Prostate gland (tissue), 2 donors: ENCODE results near the gene GLP2R. TPM values are rescaled to one million over a fixed set of nuclear protein-coding genes. Genes with fewer than 3 reads are reported as not detected.

Experiments
- DNase-seq: peaks from one replicate; pipeline ENCODE4 v3.0.0-alpha.2; 2019; ENCODE audit warnings: low spot score
- H3K27ac ChIP-seq, 2 donors: fragments of 200-600 bp; sonication (generic); 2 replicates each; pipeline ENCODE4 v1.5.1; 2017 to 2019
- H3K27me3 ChIP-seq: fragments of 200-600 bp; sonication (generic); replicated peaks from 2 replicates; pipeline ENCODE4 v1.5.1; 2019; ENCODE audit not compliant: insufficient read depth
- H3K36me3 ChIP-seq, 2 donors: fragments of 200-600 bp; sonication (generic); 1 replicate in 1 of 2; 2 replicates in 1 of 2; pipeline versions ENCODE4 v1.5.1 to v1.8.1; 2017 to 2019
- H3K4me1 ChIP-seq: fragments of 200-600 bp; sonication (generic); replicated peaks from 2 replicates; pipeline ENCODE4 v1.5.1; 2019
- H3K4me3 ChIP-seq, 2 donors: fragments of 200-600 bp; sonication (generic); 2 replicates each; pipeline ENCODE4 v1.5.1; 2017 to 2019
- H3K9me3 ChIP-seq: fragments of 200-600 bp; sonication (generic); 2 replicates; pipeline ENCODE4 v1.5.1; 2017
- CTCF ChIP-seq, 4 experiments: fragments of 200-600 bp in 2 of 4; fragments of 450-650 bp in 2 of 4; sonication (generic) in 2 of 4; IDR thresholded peaks; 1 replicate in 3 of 4; 2 replicates in 1 of 4; pipeline ENCODE4 v1.5.1; 2016 to 2019; ENCODE audit warnings: antibody characterized with exemption in 4 of 4, mild to moderate bottlenecking in 2 of 4, moderate library complexity in 2 of 4
- POLR2A ChIP-seq: fragments of 450-650 bp; IDR thresholded peaks from one replicate; pipeline ENCODE4 v1.6.1; 2016; ENCODE audit warnings: antibody characterized with exemption, mild to moderate bottlenecking
- POLR2AphosphoS5 ChIP-seq: sonication (generic); formaldehyde crosslinking; IDR thresholded peaks from one replicate; pipeline ENCODE4 v1.6.1; 2017; ENCODE audit warnings: antibody characterized with exemption
- WGBS: methylation state at CpG from one replicate; pipeline ENCODE4 v1.1.5; 2018; 5-methylcytosine and 5-hydroxymethylcytosine counted together
- intact Hi-C: fragments of 100-400 bp; cut with DNase I; formaldehyde crosslinking; loops from one replicate; pipeline ENCODE4 v1.14.2; 2022
- total RNA-seq, 2 donors: library from RNA; depleted of rRNA; stranded (reverse); fragments of >200 nt; gene quantifications; one replicate each; pipeline ENCODE4 v1.1.0, GENCODE V29; 2016

The GLP2R gene
- total RNA-seq, 2 donors from 2014 or later, result 0.34 to 1.5 TPM

GRCh38 chr17:9805769-9806168 lies 20.0 kb upstream of the GLP2R start:
- H3K36me3 ChIP-seq, result no peaks in the 10 kb centered on the region
- intact Hi-C loops, result no loop called here
- no peak for TF ChIP-seq POLR2AphosphoS5
- TF ChIP-seq POLR2A, result no peak
- no peak for TF ChIP-seq CTCF (IDR thresholded peaks at IDR 0.05)
- 47% methylated on average over 4 of the region's 4 CpGs for WGBS
- H3K27ac ChIP-seq, result no peak overlapping the region
- no peaks in the 10 kb centered on the region for H3K9me3 ChIP-seq
- H3K4me1 ChIP-seq, result no peaks in the 10 kb centered on the region
- H3K27me3 ChIP-seq, result no peaks in the 10 kb centered on the region
- DNase-seq, result no peak
- no peak overlapping the region for H3K4me3 ChIP-seq

- DNase-seq, result no peak
- intact Hi-C loops, result no loop called here
- no peaks in the 10 kb centered on the region for H3K9me3 ChIP-seq
- TF ChIP-seq CTCF (IDR thresholded peaks at IDR 0.05) (no peak), POLR2A (no peak), POLR2AphosphoS5 (no peak)
- no peak overlapping the region for H3K27ac ChIP-seq
- no peaks in the 10 kb centered on the region for H3K27me3 ChIP-seq
- no peaks in the 10 kb centered on the region for H3K4me1 ChIP-seq
- no peak overlapping the region for H3K4me3 ChIP-seq
- no peaks in the 10 kb centered on the region for H3K36me3 ChIP-seq
- 83% methylated on average over 6 of the region's 6 CpGs for WGBS
These were observed 19.0 kb upstream of the GLP2R start for GRCh38 chr17:9806699-9807098.

GRCh38 chr17:9809409-9809808 lies 16.3 kb upstream of the GLP2R start:
- Histone ChIP-seq H3K27me3 (no peaks in the 10 kb centered on the region), H3K4me3 (no peak overlapping the region), H3K9me3 (no peaks in the 10 kb centered on the region), H3K27ac (no peak overlapping the region), H3K36me3 (no peaks in the 10 kb centered on the region), H3K4me1 (no peaks in the 10 kb centered on the region)
- intact Hi-C loops, result no loop called here
- no peak for DNase-seq
- WGBS, result 91% methylated on average over 8 of the region's 8 CpGs
- TF ChIP-seq POLR2A, result no peak
- TF ChIP-seq CTCF (IDR thresholded peaks at IDR 0.05), result no peak
- TF ChIP-seq POLR2AphosphoS5, result no peak

DNA sequence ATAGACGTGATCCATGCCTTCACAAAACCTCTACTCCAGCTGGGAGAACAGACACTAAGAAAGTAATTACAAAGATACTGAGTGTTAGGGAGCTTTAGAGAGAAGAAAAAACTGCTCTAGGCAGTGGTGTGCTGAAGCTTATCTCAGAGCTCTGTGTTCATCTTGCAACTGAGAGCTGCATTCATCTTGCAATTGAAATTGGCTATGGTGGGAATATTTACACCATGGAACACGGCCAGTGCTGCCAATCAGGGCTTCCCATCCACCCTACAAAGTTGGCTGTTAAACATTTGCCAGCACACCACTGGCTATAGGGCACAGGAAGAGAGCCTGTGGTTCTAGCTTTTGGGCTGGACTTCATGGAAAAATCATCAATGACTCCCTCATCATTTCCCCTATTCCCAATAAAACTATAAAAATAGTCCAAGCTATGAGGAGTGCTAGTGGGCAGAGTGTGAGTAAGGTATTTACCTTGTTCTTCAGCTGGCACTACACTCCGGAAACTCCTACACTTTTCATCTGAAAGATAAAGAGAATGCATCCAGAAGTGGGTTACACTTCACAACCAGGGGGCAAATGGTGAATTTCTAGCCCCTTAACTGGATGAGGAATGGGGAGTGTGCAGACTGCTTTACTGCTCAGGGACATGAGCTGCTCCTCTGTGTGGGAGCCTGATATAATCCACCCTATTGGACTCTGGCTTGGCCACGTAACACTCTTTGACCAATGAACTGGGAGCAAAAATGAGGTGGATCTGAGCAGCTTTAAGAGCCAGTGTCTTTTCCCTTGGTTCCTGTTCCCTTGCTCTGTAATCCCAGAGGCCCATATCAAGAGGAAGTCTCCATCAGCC lies 15.4 kb upstream of the GLP2R start:
- H3K27me3 ChIP-seq, result no peaks in the 10 kb centered on the region
- intact Hi-C loops, result loop anchor here (5.0 kb wide), 1 partner anchor 47 kb away; no protein-coding TSS in a partner anchor
- no peak overlapping the region for H3K4me3 ChIP-seq
- H3K36me3 ChIP-seq, result no peaks in the 10 kb centered on the region
- H3K27ac ChIP-seq, result no peak overlapping the region
- no peaks in the 10 kb centered on the region for H3K9me3 ChIP-seq
- H3K4me1 ChIP-seq, result no peaks in the 10 kb centered on the region
- WGBS, result 53% methylated on average over 4 of the region's 4 CpGs
- DNase-seq, result no peak
- TF ChIP-seq POLR2AphosphoS5, result no peak
- no peak for TF ChIP-seq CTCF (IDR thresholded peaks at IDR 0.05)
- TF ChIP-seq POLR2A, result no peak

DNA sequence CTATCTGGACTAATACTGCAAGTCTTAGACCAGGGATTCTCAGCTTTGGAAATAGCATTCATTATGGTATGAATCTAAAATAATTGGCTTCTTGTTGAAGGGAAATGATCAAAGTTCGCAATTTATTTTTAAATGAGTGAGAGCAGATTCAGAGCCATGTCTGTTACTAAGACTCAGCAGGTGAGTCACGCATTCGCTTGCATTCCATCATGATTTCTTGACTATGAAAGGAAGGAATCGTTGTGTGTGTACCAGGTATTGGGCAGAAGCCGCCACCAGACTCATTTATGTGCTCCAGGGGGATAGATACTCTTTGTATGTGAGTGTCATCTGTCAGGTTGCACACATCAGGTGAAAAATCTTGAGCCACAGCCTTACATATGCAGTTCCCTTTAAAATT lies 14.6 kb upstream of the GLP2R start:
- no peaks in the 10 kb centered on the region for H3K36me3 ChIP-seq
- H3K27me3 ChIP-seq, result no peaks in the 10 kb centered on the region
- H3K4me3 ChIP-seq, result no peak overlapping the region
- H3K9me3 ChIP-seq, result no peaks in the 10 kb centered on the region
- WGBS, result 92% methylated on average over 5 of the region's 5 CpGs
- no peak for DNase-seq
- TF ChIP-seq CTCF (IDR thresholded peaks at IDR 0.05) (no peak), POLR2AphosphoS5 (no peak), POLR2A (no peak)
- no peak overlapping the region for H3K27ac ChIP-seq
- intact Hi-C loops, result loop anchor here (5.0 kb wide), 1 partner anchor 46 kb away; no protein-coding TSS in a partner anchor
- no peaks in the 10 kb centered on the region for H3K4me1 ChIP-seq
